ENCODE measurements around the gene CES4A.
A peak's percentile ranks its signal among the peaks of the same experiment; 100 is the strongest.

The CES4A gene

DNA sequence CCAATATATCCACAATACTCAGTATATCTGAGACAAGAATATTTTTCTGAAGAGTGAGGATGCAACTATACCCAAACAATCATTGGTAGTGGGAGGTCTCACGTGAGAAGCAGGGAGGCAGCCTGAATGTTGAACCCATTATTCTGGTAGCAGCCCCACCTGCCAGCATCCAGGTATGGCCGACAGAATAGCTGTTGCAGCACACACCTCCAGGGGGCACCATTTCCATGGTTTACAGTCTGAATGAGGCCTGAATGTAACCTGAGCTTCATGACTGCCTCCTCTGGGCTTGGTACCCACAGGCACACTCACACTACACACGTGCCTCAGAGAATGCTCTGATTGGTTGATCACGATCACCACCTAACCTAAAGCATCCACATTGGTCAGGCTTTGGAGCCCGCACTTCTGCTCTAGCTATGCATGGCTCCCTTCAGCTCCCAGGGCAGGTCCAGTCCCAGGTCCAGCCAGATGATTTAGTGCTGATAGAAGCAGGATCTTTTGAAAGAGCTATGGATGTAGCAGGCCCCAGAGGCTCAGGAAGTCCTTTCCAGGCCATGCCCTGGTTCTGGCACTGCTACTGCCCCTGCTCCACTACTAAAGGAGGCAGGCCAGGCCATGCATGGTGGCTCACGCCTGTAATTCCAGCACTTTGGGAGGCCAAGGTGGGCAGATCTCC lies 29.6 kb downstream of the CES4A start:
- Histone ChIP-seq H3K27me3 (replicated peaks in 2 of 5; ENCODE audit: control insufficient read depth in 4 of 5, insufficient read depth in 5 of 5, low read length in 4 of 5) (peaks cover 0 to 15% (median 12%) of the 10 kb centered on the region in 5 experiments), H3K27ac (ENCODE audit: insufficient read depth in 1 of 2, low read depth in 1 of 2, low read length in 2 of 2, poor library complexity in 1 of 2, severe bottlenecking in 2 of 2) (no peak overlapping the region), H3K36me3 (ENCODE audit: control insufficient read depth in 4 of 4, insufficient read depth in 4 of 4, low read length in 3 of 4) (no peaks in the 10 kb centered on the region), H3K4me1 (ENCODE audit: control extremely low read depth in 1 of 4, control insufficient read depth in 4 of 4, insufficient read depth in 4 of 4, low read length in 3 of 4) (peaks cover 0 to 18% (median 15%) of the 10 kb centered on the region in 4 experiments), H3K4me3 (ENCODE audit: control insufficient read depth in 1 of 7, extremely low read depth in 1 of 7, insufficient read depth in 4 of 7, low read depth in 2 of 7, low read length in 6 of 7) (no peak overlapping the region), H3K9me3 (ENCODE audit: control extremely low read depth in 1 of 5, control insufficient read depth in 4 of 5, insufficient read depth in 2 of 5, low read depth in 1 of 5, low read length in 4 of 5) (no peaks in the 10 kb centered on the region)
- 36% methylated on average over 6 of the region's 6 CpGs for WGBS (ENCODE audit: insufficient coverage)
- ChIA-PET POLR2A (interaction anchor here (0.9 to 1.2 kb wide), 2 partner anchors 9 to 11 kb away, joined by 3 to 10 read pairs; partner anchors contain the start of gene CBFB), CTCF (interaction anchor here (0.6 to 9.1 kb wide), 36 partner anchors 9 to 191 kb away, joined by 3 to 206 read pairs (median 4); partner anchors contain the start of genes B3GNT9, CES3, FBXL8 and TRADD)
- DNase-seq = peak; percentile 94 to 96 (median 96)

DNA sequence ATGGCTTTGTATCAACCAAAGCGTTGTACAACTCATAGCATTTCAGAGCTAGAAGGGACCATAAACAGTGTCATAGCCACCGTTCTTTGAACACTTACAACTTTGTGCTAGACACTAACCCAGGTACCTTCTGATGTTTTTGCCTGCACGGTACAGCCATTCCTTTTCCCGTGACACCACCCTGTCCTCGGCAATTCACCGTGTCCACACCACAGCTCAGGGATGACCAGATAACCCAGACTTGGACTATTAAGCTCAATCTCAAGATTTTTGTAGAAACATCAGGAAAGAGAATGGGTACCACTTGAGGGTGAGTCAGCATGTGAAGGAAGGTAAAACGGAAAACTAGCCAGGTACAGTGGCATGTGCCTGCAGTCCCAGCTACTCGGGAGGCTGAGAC lies 30.8 kb downstream of the CES4A start:
- Histone ChIP-seq H3K4me1 (ENCODE audit: control extremely low read depth in 1 of 4, control insufficient read depth in 4 of 4, insufficient read depth in 4 of 4, low read length in 3 of 4) (peaks cover 0 to 7% (median 5%) of the 10 kb centered on the region in 4 experiments), H3K27ac (ENCODE audit: insufficient read depth in 1 of 2, low read depth in 1 of 2, low read length in 2 of 2, poor library complexity in 1 of 2, severe bottlenecking in 2 of 2) (no peak overlapping the region), H3K9me3 (ENCODE audit: control extremely low read depth in 1 of 5, control insufficient read depth in 4 of 5, insufficient read depth in 2 of 5, low read depth in 1 of 5, low read length in 4 of 5) (no peaks in the 10 kb centered on the region), H3K4me3 (ENCODE audit: control insufficient read depth in 1 of 7, extremely low read depth in 1 of 7, insufficient read depth in 4 of 7, low read depth in 2 of 7, low read length in 6 of 7) (no peak overlapping the region), H3K27me3 (replicated peaks in 2 of 5; ENCODE audit: control insufficient read depth in 4 of 5, insufficient read depth in 5 of 5, low read length in 4 of 5) (peaks cover 0 to 10% (median 8%) of the 10 kb centered on the region in 5 experiments), H3K36me3 (ENCODE audit: control insufficient read depth in 4 of 4, insufficient read depth in 4 of 4, low read length in 3 of 4) (no peaks in the 10 kb centered on the region)
- 97% methylated on average over 6 of the region's 8 CpGs for WGBS (ENCODE audit: insufficient coverage)
- DNase-seq = no peak
- CTCF ChIA-PET = interaction anchor here (0.7 to 9.1 kb wide), 16 partner anchors 8 to 168 kb away, joined by 3 to 206 read pairs (median 5); no protein-coding TSS in a partner anchor
- POLR2A ChIA-PET = no interaction called here

DNA sequence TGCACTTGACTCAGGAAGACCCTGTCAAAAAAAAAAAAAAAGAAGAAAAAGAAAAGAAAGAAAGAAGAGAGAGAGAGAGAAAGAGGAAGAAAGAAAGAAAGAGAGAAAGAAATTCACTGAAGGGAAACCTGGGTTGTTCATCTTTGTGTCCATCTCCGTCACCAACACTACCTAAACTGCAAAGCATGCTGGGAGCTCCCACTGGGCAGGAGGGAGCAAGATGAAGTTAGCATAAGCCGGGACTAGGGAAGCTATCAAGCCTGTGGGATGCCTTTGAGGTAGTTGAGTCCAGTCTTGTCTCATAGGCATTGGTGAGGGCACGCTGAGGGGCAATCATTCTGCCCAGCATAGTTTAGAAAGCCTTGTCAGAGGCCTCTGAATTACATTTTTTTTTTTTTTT lies 32.9 kb downstream of the CES4A start:
- POLR2A ChIA-PET = no interaction called here
- 100% methylated on average over 2 of the region's 3 CpGs for WGBS (ENCODE audit: insufficient coverage)
- Histone ChIP-seq H3K9me3 (ENCODE audit: control extremely low read depth in 1 of 5, control insufficient read depth in 4 of 5, insufficient read depth in 2 of 5, low read depth in 1 of 5, low read length in 4 of 5) (no peaks in the 10 kb centered on the region), H3K36me3 (ENCODE audit: control insufficient read depth in 4 of 4, insufficient read depth in 4 of 4, low read length in 3 of 4) (no peaks in the 10 kb centered on the region), H3K27ac (ENCODE audit: insufficient read depth in 1 of 2, low read depth in 1 of 2, low read length in 2 of 2, poor library complexity in 1 of 2, severe bottlenecking in 2 of 2) (no peak overlapping the region), H3K4me3 (ENCODE audit: control insufficient read depth in 1 of 7, extremely low read depth in 1 of 7, insufficient read depth in 4 of 7, low read depth in 2 of 7, low read length in 6 of 7) (no peak overlapping the region), H3K27me3 (replicated peaks in 2 of 5; ENCODE audit: control insufficient read depth in 4 of 5, insufficient read depth in 5 of 5, low read length in 4 of 5) (no peaks in the 10 kb centered on the region), H3K4me1 (ENCODE audit: control extremely low read depth in 1 of 4, control insufficient read depth in 4 of 4, insufficient read depth in 4 of 4, low read length in 3 of 4) (peaks cover 0 to 11% (median 6%) of the 10 kb centered on the region in 4 experiments)
- CTCF ChIA-PET = interaction anchor here (1.4 to 9.1 kb wide), 2 partner anchors 66 to 81 kb away, joined by 4 to 206 read pairs; no protein-coding TSS in a partner anchor
- no peak for DNase-seq

GRCh38 chr16:67022531-67023214 lies 34.3 kb downstream of the CES4A start:
- no peaks in the 10 kb centered on the region for H3K27me3 ChIP-seq (replicated peaks in 2 of 5; ENCODE audit: control insufficient read depth in 4 of 5, insufficient read depth in 5 of 5, low read length in 4 of 5)
- ChIA-PET CTCF (interaction anchor here (1.0 to 9.1 kb wide), 6 partner anchors 10 to 132 kb away, joined by 3 to 206 read pairs (median 4); no protein-coding TSS in a partner anchor), POLR2A (no interaction called here)
- WGBS (ENCODE audit: insufficient coverage) = 100% methylated on average over 2 of the region's 4 CpGs
- H3K4me1 ChIP-seq (ENCODE audit: control extremely low read depth in 1 of 4, control insufficient read depth in 4 of 4, insufficient read depth in 4 of 4, low read length in 3 of 4) = peaks cover 0 to 11% (median 6%) of the 10 kb centered on the region in 4 experiments
- H3K27ac ChIP-seq (ENCODE audit: insufficient read depth in 1 of 2, low read depth in 1 of 2, low read length in 2 of 2, poor library complexity in 1 of 2, severe bottlenecking in 2 of 2) = no peak overlapping the region
- H3K36me3 ChIP-seq (ENCODE audit: control insufficient read depth in 4 of 4, insufficient read depth in 4 of 4, low read length in 3 of 4) = no peaks in the 10 kb centered on the region
- no peak for DNase-seq
- H3K9me3 ChIP-seq (ENCODE audit: control extremely low read depth in 1 of 5, control insufficient read depth in 4 of 5, insufficient read depth in 2 of 5, low read depth in 1 of 5, low read length in 4 of 5) = no peaks in the 10 kb centered on the region
- H3K4me3 ChIP-seq (ENCODE audit: control insufficient read depth in 1 of 7, extremely low read depth in 1 of 7, insufficient read depth in 4 of 7, low read depth in 2 of 7, low read length in 6 of 7) = no peak overlapping the region

DNA sequence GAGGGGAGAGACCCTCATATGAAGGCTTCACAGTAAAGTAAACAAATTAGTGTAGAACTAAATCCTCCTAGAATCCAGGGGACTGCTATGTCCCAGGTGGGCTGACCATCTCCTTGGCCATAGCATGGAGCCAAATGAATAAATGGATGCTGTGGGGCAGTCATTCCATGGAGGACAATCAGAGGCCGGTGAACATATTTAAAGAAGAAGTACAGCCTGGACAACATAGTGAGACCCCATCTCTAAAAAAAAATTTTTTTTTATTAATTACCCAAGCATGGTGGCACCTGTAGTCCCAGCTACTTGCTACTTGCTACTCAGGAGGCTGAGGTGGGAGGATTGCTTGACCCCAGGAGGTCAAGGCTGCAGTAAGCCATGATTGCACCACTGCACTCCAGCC lies 35.3 kb downstream of the CES4A start:
- DNase-seq = no peak
- ChIA-PET CTCF (interaction anchor here (0.5 to 9.1 kb wide), 3 partner anchors 44 to 114 kb away, joined by 3 to 206 read pairs (median 3); no protein-coding TSS in a partner anchor), POLR2A (no interaction called here)
- Histone ChIP-seq H3K27me3 (replicated peaks in 2 of 5; ENCODE audit: control insufficient read depth in 4 of 5, insufficient read depth in 5 of 5, low read length in 4 of 5) (no peaks in the 10 kb centered on the region), H3K4me1 (ENCODE audit: control extremely low read depth in 1 of 4, control insufficient read depth in 4 of 4, insufficient read depth in 4 of 4, low read length in 3 of 4) (peaks cover 4 to 18% (median 15%) of the 10 kb centered on the region in 4 experiments), H3K4me3 (ENCODE audit: control insufficient read depth in 1 of 7, extremely low read depth in 1 of 7, insufficient read depth in 4 of 7, low read depth in 2 of 7, low read length in 6 of 7) (no peak overlapping the region), H3K9me3 (ENCODE audit: control extremely low read depth in 1 of 5, control insufficient read depth in 4 of 5, insufficient read depth in 2 of 5, low read depth in 1 of 5, low read length in 4 of 5) (no peaks in the 10 kb centered on the region), H3K36me3 (ENCODE audit: control insufficient read depth in 4 of 4, insufficient read depth in 4 of 4, low read length in 3 of 4) (no peaks in the 10 kb centered on the region), H3K27ac (ENCODE audit: insufficient read depth in 1 of 2, low read depth in 1 of 2, low read length in 2 of 2, poor library complexity in 1 of 2, severe bottlenecking in 2 of 2) (no peak overlapping the region)
- WGBS (ENCODE audit: insufficient coverage) = no CpG with 5 or more reads among the region's 1 CpG

DNA sequence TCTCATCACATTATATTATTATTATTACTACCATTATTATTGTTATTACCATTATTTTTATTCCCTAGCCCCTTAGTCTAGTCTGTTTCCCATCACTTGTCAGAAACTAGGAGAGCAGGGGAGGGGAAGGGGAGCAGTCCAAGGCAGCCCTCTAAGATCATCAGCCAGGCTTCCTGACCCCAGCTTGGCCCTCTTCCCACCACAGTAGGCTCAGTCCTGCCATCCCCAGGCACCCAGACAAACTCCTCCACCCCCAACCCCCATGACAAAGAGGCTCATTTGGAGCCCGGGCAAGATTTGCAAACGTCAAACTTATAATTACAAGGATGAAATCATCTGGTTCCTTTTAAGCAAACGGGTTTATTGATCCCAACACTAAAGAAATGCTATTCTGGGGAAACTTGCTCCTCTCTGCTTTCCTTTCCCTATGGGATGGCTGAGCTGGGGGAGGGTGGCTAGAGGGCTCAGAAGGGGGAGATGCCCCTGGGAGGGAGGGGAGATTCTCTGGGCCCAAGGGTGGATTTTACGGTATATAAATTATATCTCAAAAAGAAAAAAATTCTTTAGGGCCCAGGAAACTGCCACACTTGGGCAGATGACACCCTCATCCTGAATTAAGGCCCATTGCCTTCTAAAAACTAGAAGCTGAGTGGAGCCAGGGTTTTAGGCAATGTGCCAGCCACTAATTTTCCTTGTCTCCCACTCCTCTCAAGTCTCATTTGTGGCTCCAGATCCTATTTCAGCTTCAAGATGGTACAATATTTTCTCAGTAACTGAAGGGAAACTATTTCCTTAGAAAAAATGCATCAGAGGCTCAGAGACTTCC lies 36.2 kb downstream of the CES4A start:
- no peaks in the 10 kb centered on the region for H3K27me3 ChIP-seq (replicated peaks in 2 of 5; ENCODE audit: control insufficient read depth in 4 of 5, insufficient read depth in 5 of 5, low read length in 4 of 5)
- POLR2A ChIA-PET = no interaction called here
- DNase-seq = no peak
- CTCF ChIA-PET = interaction anchor here (1.1 to 9.1 kb wide), 5 partner anchors 11 to 77 kb away, joined by 3 to 206 read pairs (median 3); no protein-coding TSS in a partner anchor
- WGBS (ENCODE audit: insufficient coverage) = 90% methylated on average over 2 of the region's 4 CpGs
- no peak overlapping the region for H3K27ac ChIP-seq (ENCODE audit: insufficient read depth in 1 of 2, low read depth in 1 of 2, low read length in 2 of 2, poor library complexity in 1 of 2, severe bottlenecking in 2 of 2)
- H3K4me1 ChIP-seq (ENCODE audit: control extremely low read depth in 1 of 4, control insufficient read depth in 4 of 4, insufficient read depth in 4 of 4, low read length in 3 of 4) = peaks cover 4 to 18% (median 15%) of the 10 kb centered on the region in 4 experiments
- no peaks in the 10 kb centered on the region for H3K9me3 ChIP-seq (ENCODE audit: control extremely low read depth in 1 of 5, control insufficient read depth in 4 of 5, insufficient read depth in 2 of 5, low read depth in 1 of 5, low read length in 4 of 5)
- no peak overlapping the region for H3K4me3 ChIP-seq (ENCODE audit: control insufficient read depth in 1 of 7, extremely low read depth in 1 of 7, insufficient read depth in 4 of 7, low read depth in 2 of 7, low read length in 6 of 7)
- H3K36me3 ChIP-seq (ENCODE audit: control insufficient read depth in 4 of 4, insufficient read depth in 4 of 4, low read length in 3 of 4) = no peaks in the 10 kb centered on the region
